ENCODE measurements around the gene KATNAL1. TPM values are rescaled to one million over a fixed set of nuclear protein-coding genes. Genes with fewer than 3 reads are reported as not detected.

KATNAL1 gene
- polyA plus RNA-seq, 1 donor (not counting 4 experiments of a cell fraction or from before 2014, with no cell fraction given): 10.1 TPM

GRCh38 chr13:30332456-30333143 is 25.2 kb upstream of the KATNAL1 start:
- no peaks in the 10 kb centered on the region for H3K4me1 ChIP-seq (ENCODE audit: control insufficient read depth, extremely low read depth, insufficient read depth, low read length)
- dilution Hi-C loops (cut with MboI; ENCODE audit: extremely low pct_ligation_motif_present, low sequenced_read_pairs): no loop called here
- no peak overlapping the region for H3K4me2 ChIP-seq (ENCODE audit: control insufficient read depth, extremely low read depth, insufficient read depth, low read depth, low read length)
- no peaks in the 10 kb centered on the region for H4K20me1 ChIP-seq (ENCODE audit: control insufficient read depth, extremely low read depth, insufficient read depth, low read length)
- no peaks in the 10 kb centered on the region for H3K36me3 ChIP-seq (ENCODE audit: control insufficient read depth in 2 of 2, extremely low read depth in 1 of 2, insufficient read depth in 2 of 2, low read length in 2 of 2)
- no peaks in the 10 kb centered on the region for H3K79me2 ChIP-seq (ENCODE audit: control insufficient read depth, insufficient read depth, low read length)
- no peak overlapping the region for H3K4me3 ChIP-seq (ENCODE audit: control insufficient read depth in 2 of 3, extremely low read depth in 1 of 3, insufficient read depth in 2 of 3, low read depth in 1 of 3, low read length in 3 of 3)
- DNase-seq (ENCODE audit: low read depth, low spot score) (no peak), FAIRE-seq (no peak)
- no peaks in the 10 kb centered on the region for H3K9me3 ChIP-seq (ENCODE audit: control insufficient read depth, low read depth, low read length)
- no peak overlapping the region for H2AFZ ChIP-seq (ENCODE audit: control insufficient read depth, low read length)
- no peak for TF ChIP-seq CTCF (optimal IDR thresholded peaks at IDR 0.05 in 1 of 3, IDR thresholded peaks at IDR 0.05 in 1 of 3, conservative IDR thresholded peaks at IDR 0.05 in 1 of 3; ENCODE audit: extremely low read depth in 1 of 3, insufficient read depth in 2 of 3, low read length in 3 of 3)
- no peak for TF ChIP-seq EZH2 (IDR thresholded peaks at IDR 0.05; ENCODE audit: low read length)
- no peak overlapping the region for H3K9ac ChIP-seq (ENCODE audit: control insufficient read depth, extremely low read depth, insufficient read depth, low read length)
- H3K27ac ChIP-seq (ENCODE audit: control insufficient read depth, insufficient read depth, low read length): no peak overlapping the region
- H3K27me3 ChIP-seq (ENCODE audit: control insufficient read depth, extremely low read depth, insufficient read depth, low read length): no peaks in the 10 kb centered on the region
- H3K9me1 ChIP-seq (ENCODE audit: control insufficient read depth, extremely low read depth, insufficient read depth, low read length): no peaks in the 10 kb centered on the region

GRCh38 chr13:30331331-30331771 is 24.0 kb upstream of the KATNAL1 start:
- Histone ChIP-seq H3K4me2 (ENCODE audit: control insufficient read depth, extremely low read depth, insufficient read depth, low read depth, low read length) (no peak overlapping the region), H3K9me3 (ENCODE audit: control insufficient read depth, low read depth, low read length) (no peaks in the 10 kb centered on the region), H3K27ac (ENCODE audit: control insufficient read depth, insufficient read depth, low read length) (no peak overlapping the region), H4K20me1 (ENCODE audit: control insufficient read depth, extremely low read depth, insufficient read depth, low read length) (no peaks in the 10 kb centered on the region), H3K27me3 (ENCODE audit: control insufficient read depth, extremely low read depth, insufficient read depth, low read length) (no peaks in the 10 kb centered on the region), H3K79me2 (ENCODE audit: control insufficient read depth, insufficient read depth, low read length) (no peaks in the 10 kb centered on the region), H3K9me1 (ENCODE audit: control insufficient read depth, extremely low read depth, insufficient read depth, low read length) (no peaks in the 10 kb centered on the region), H3K4me1 (ENCODE audit: control insufficient read depth, extremely low read depth, insufficient read depth, low read length) (no peaks in the 10 kb centered on the region), H3K4me3 (ENCODE audit: control insufficient read depth in 2 of 3, extremely low read depth in 1 of 3, insufficient read depth in 2 of 3, low read depth in 1 of 3, low read length in 3 of 3) (no peak overlapping the region), H2AFZ (ENCODE audit: control insufficient read depth, low read length) (no peak overlapping the region), H3K36me3 (ENCODE audit: control insufficient read depth in 2 of 2, extremely low read depth in 1 of 2, insufficient read depth in 2 of 2, low read length in 2 of 2) (no peaks in the 10 kb centered on the region), H3K9ac (ENCODE audit: control insufficient read depth, extremely low read depth, insufficient read depth, low read length) (no peak overlapping the region)
- FAIRE-seq (no peak), DNase-seq (ENCODE audit: low read depth, low spot score) (no peak)
- dilution Hi-C loops (cut with MboI; ENCODE audit: extremely low pct_ligation_motif_present, low sequenced_read_pairs): no loop called here
- TF ChIP-seq CTCF (optimal IDR thresholded peaks at IDR 0.05 in 1 of 3, IDR thresholded peaks at IDR 0.05 in 1 of 3, conservative IDR thresholded peaks at IDR 0.05 in 1 of 3; ENCODE audit: extremely low read depth in 1 of 3, insufficient read depth in 2 of 3, low read length in 3 of 3) (no peak), EZH2 (IDR thresholded peaks at IDR 0.05; ENCODE audit: low read length) (no peak)
